A549 treated with CpdA at 1 μM for 4 hours (cell line): ENCODE measurements around the gene EMP1. TPM values are rescaled to one million over a fixed set of nuclear protein-coding genes. Genes with fewer than 3 reads are reported as not detected.

Experiments used
- total RNA-seq: library from RNA; stranded (reverse); fragments of 200-300 nt; extraction: Qiagen RNA extraction; gene quantifications from 5 replicates; pipeline ENCODE4 v1.2.3, GENCODE V29; 2022; ENCODE audit warnings: low read depth

Gene EMP1
- 66.7 to 87.9 TPM (median 82.5 TPM) in 5 replicates for total RNA-seq

GRCh38 chr12:13196130-13196921, at the start of gene EMP1:
Gene EMP1 (plus strand): TSS chr12:13196726. CDS start chr12:13211511, 14,785 bp downstream.

Other genes with a start within 250 kb of the EMP1 start
- gene GPRC5D, start 244.6 kb upstream of the EMP1 start, total RNA-seq, result not detected in 5 replicates
- 53.8 to 67.2 TPM (median 59.4 TPM) in 5 replicates for gene HEBP1, start 196.5 kb upstream of the EMP1 start, total RNA-seq
- gene FAM234B, start 152.3 kb upstream of the EMP1 start, total RNA-seq, result 3.6 to 4.4 TPM (median 4.1 TPM) in 5 replicates
- 0.10 to 0.28 TPM (median 0.26 TPM) in 5 replicates for gene GSG1, start 93.1 kb upstream of the EMP1 start, total RNA-seq